HEK293T (cell line): ENCODE data around the gene SPIRE2.

ENCODE experiments used
- BHLHE40 ChIP-seq: fragments of 450-650 bp; IDR thresholded peaks from 2 replicates; pipeline ENCODE4 v1.6.1; 2016; ENCODE audit warnings: mild to moderate bottlenecking, moderate library complexity, borderline replicate concordance
- FOXM1 ChIP-seq: fragments of 450-650 bp; IDR thresholded peaks from 2 replicates; pipeline ENCODE4 v1.6.1; 2017; ENCODE audit warnings: mild to moderate bottlenecking, borderline replicate concordance
- LEF1 ChIP-seq: fragments of 450-650 bp; IDR thresholded peaks from 2 replicates; pipeline ENCODE4 v1.6.1; 2017; ENCODE audit warnings: mild to moderate bottlenecking, borderline replicate concordance
- SUZ12 ChIP-seq: fragments of 450-650 bp; IDR thresholded peaks from 2 replicates; pipeline ENCODE4 v1.6.1; 2016; ENCODE audit warnings: mild to moderate bottlenecking
- ZNF384 ChIP-seq: fragments of 450-650 bp; IDR thresholded peaks from 2 replicates; pipeline ENCODE4 v1.6.1; 2016

GRCh38 chr16:89822188-89823086 is 5.8 kb upstream of the SPIRE2 start:
- TF ChIP-seq FOXM1, result no peak
- TF ChIP-seq ZNF384, result no peak
- TF ChIP-seq SUZ12, result no peak
- TF ChIP-seq BHLHE40, result no peak
- TF ChIP-seq LEF1, result no peak
